Activated CD4-positive, alpha-beta T cell treated with anti-CD3 and anti-CD28 coated beads for 36 hours (primary cell): Measurements from ENCODE around the gene PRKCA. TPM values are rescaled to one million over a fixed set of nuclear protein-coding genes. Genes with fewer than 3 reads are reported as not detected.
"Not testable (repeated sequence)": the region's sequence is repeated elsewhere in the genome, so short reads cannot be mapped to it uniquely, and the experiment has no call there.

Experiments
- ATAC-seq: fragments of 200-7000 bp; cut with Tn5 transposase; one replicate; pipeline ENCODE4 v1.10.0; 2021; ENCODE audit warnings: mild to moderate bottlenecking, moderate library complexity
- CTCF ChIA-PET: fragments of 350-600 bp; sonication (Branson Sonifier 250); formaldehyde crosslinking; loops from one replicate; lab custom pipeline; 2021; ENCODE audit warnings: antibody characterized with exemption; lab: Charles Lee
- POLR2A ChIA-PET: fragments of 350-600 bp; sonication (Branson Sonifier 250); formaldehyde crosslinking; loops from one replicate; lab custom pipeline; 2021; ENCODE audit warnings: antibody characterized with exemption, inconsistent platforms; lab: Charles Lee
- DNase-seq: peaks from one replicate; pipeline ENCODE4 v3.0.0-alpha.2; 2020
- H3K27ac Mint-ChIP-seq: one replicate; pipeline ENCODE4 v1.8.0; 2021; ENCODE audit warnings: mixed read lengths
- H3K27me3 Mint-ChIP-seq: one replicate; pipeline ENCODE4 v1.8.0; 2021; ENCODE audit warnings: mixed read lengths
- H3K36me3 Mint-ChIP-seq: one replicate; pipeline ENCODE4 v1.8.0; 2021; ENCODE audit warnings: low read depth, mixed read lengths
- H3K4me1 Mint-ChIP-seq: one replicate; pipeline ENCODE4 v1.8.0; 2021; ENCODE audit warnings: mixed read lengths
- H3K4me3 Mint-ChIP-seq: one replicate; pipeline ENCODE4 v1.8.0; 2021; ENCODE audit warnings: mild to moderate bottlenecking, moderate library complexity, mixed read lengths
- H3K9me3 Mint-ChIP-seq: one replicate; pipeline ENCODE4 v1.8.0; 2021; ENCODE audit warnings: low read depth, mixed read lengths
- intact Hi-C, 2 experiments: fragments of 100-400 bp; cut with DNase I in 1 of 2; cut with micrococcal nuclease in 1 of 2; formaldehyde crosslinking; loops; one replicate each; pipeline versions ENCODE4 v1.14.2 to v1.15.1; 2022 to 2024; cut with DNase I, micrococcal nuclease
- total RNA-seq, 2 experiments: library from RNA; stranded (reverse); gene quantifications; one replicate each; pipeline ENCODE4 v1.2.3, GENCODE V29; 2021

Gene PRKCA
- total RNA-seq, 2 experiments from 2014 or later = 73.3 to 77.0 TPM

GRCh38 chr17:66341462-66341861 is 39.0 kb downstream of the PRKCA start:
- peaks cover 70% of the 10 kb centered on the region for H3K4me1 Mint-ChIP-seq
- intact Hi-C loops = no loop called here
- no peak for DNase-seq
- H3K9me3 Mint-ChIP-seq = no peaks in the 10 kb centered on the region
- CTCF ChIA-PET = interaction anchor here (1.0 to 1.3 kb wide), 4 partner anchors 13 to 57 kb away, joined by 3 read pairs; no protein-coding TSS in a partner anchor
- POLR2A ChIA-PET = no interaction called here
- H3K27ac Mint-ChIP-seq = no peak overlapping the region
- H3K4me3 Mint-ChIP-seq = no peak overlapping the region
- no peak for ATAC-seq
- peaks cover 26% of the 10 kb centered on the region for H3K36me3 Mint-ChIP-seq
- H3K27me3 Mint-ChIP-seq = no peaks in the 10 kb centered on the region

GRCh38 chr17:66342263-66342662 is 39.9 kb downstream of the PRKCA start:
- Mint-ChIP-seq H3K36me3 (peaks cover 23% of the 10 kb centered on the region), H3K4me1 (peaks cover 65% of the 10 kb centered on the region)
- H3K4me3 Mint-ChIP-seq, H3K9me3 Mint-ChIP-seq, intact Hi-C loops, DNase-seq, H3K27me3 Mint-ChIP-seq, POLR2A ChIA-PET, H3K27ac Mint-ChIP-seq, ATAC-seq: not testable (repeated sequence)
- CTCF ChIA-PET = interaction anchor here (1.3 kb wide), 1 partner anchor 12 kb away, joined by 3 read pairs; no protein-coding TSS in a partner anchor

GRCh38 chr17:66343531-66344078 is 41.2 kb downstream of the PRKCA start:
- Mint-ChIP-seq H3K4me1 (peaks cover 65% of the 10 kb centered on the region), H3K36me3 (peaks cover 19% of the 10 kb centered on the region), H3K27me3 (no peaks in the 10 kb centered on the region), H3K9me3 (no peaks in the 10 kb centered on the region), H3K4me3 (no peak overlapping the region), H3K27ac (no peak overlapping the region)
- DNase-seq = no peak
- intact Hi-C loops = no loop called here
- no peak for ATAC-seq
- ChIA-PET CTCF (interaction anchor here (0.6 to 1.0 kb wide), 2 partner anchors 33 to 46 kb away, joined by 3 read pairs; no protein-coding TSS in a partner anchor), POLR2A (no interaction called here)

- Mint-ChIP-seq H3K4me1 (peaks cover 65% of the 10 kb centered on the region), H3K9me3 (no peaks in the 10 kb centered on the region), H3K36me3 (peaks cover 19% of the 10 kb centered on the region), H3K4me3 (no peak overlapping the region), H3K27ac (no peak overlapping the region), H3K27me3 (no peaks in the 10 kb centered on the region)
- DNase-seq (no peak), ATAC-seq (no peak)
- intact Hi-C loops = no loop called here
- CTCF ChIA-PET = interaction anchor here (0.6 to 0.8 kb wide), 2 partner anchors 11 to 92 kb away, joined by 3 read pairs; no protein-coding TSS in a partner anchor
- POLR2A ChIA-PET = interaction anchor here (0.5 kb wide), 1 partner anchor 46 kb away, joined by 5 read pairs; no protein-coding TSS in a partner anchor
Observed at GRCh38 chr17:66344473-66344872, 42.1 kb downstream of the PRKCA start.

- Mint-ChIP-seq H3K9me3 (no peaks in the 10 kb centered on the region), H3K4me3 (no peak overlapping the region), H3K4me1 (peaks cover 65% of the 10 kb centered on the region), H3K27me3 (no peaks in the 10 kb centered on the region), H3K36me3 (peaks cover 15% of the 10 kb centered on the region), H3K27ac (no peak overlapping the region)
- intact Hi-C loops = loop anchor here in 1 of 2 experiments (5.0 kb wide), 1 partner anchor 33 kb away; no protein-coding TSS in a partner anchor
- ChIA-PET POLR2A (interaction anchor here (0.6 kb wide), 1 partner anchor 184 kb away, joined by 3 read pairs; no protein-coding TSS in a partner anchor), CTCF (interaction anchor here (0.8 to 1.1 kb wide), 2 partner anchors 18 to 91 kb away, joined by 3 read pairs; no protein-coding TSS in a partner anchor)
- no peak for DNase-seq
- ATAC-seq = no peak
Observed at GRCh38 chr17:66345264-66345663, 42.9 kb downstream of the PRKCA start.

GRCh38 chr17:66345949-66346638 is 43.7 kb downstream of the PRKCA start:
- POLR2A ChIA-PET = interaction anchor here (0.6 kb wide), 1 partner anchor 183 kb away, joined by 3 read pairs; no protein-coding TSS in a partner anchor
- intact Hi-C loops = loop anchor here in 1 of 2 experiments (5.0 kb wide), 1 partner anchor 34 kb away; no protein-coding TSS in a partner anchor
- H3K4me3 Mint-ChIP-seq, ATAC-seq, H3K9me3 Mint-ChIP-seq, H3K27me3 Mint-ChIP-seq, H3K27ac Mint-ChIP-seq, DNase-seq: not testable (repeated sequence)
- peaks cover 12% of the 10 kb centered on the region for H3K36me3 Mint-ChIP-seq
- peaks cover 65% of the 10 kb centered on the region for H3K4me1 Mint-ChIP-seq
- CTCF ChIA-PET = interaction anchor here (0.8 to 1.5 kb wide), 7 partner anchors 8 to 1746 kb away, joined by 3 to 4 read pairs (median 3); no protein-coding TSS in a partner anchor

- POLR2A ChIA-PET = interaction anchor here (0.6 to 0.8 kb wide), 2 partner anchors 16 to 34 kb away, joined by 3 read pairs; no protein-coding TSS in a partner anchor
- intact Hi-C loops = loop anchor here (2.0 to 5.0 kb wide), 2 partner anchors 36 to 41 kb away; no protein-coding TSS in a partner anchor
- Mint-ChIP-seq H3K9me3 (no peaks in the 10 kb centered on the region), H3K27ac (peak overlapping the region; percentile 78), H3K4me3 (no peak overlapping the region), H3K4me1 (peaks cover 72% of the 10 kb centered on the region), H3K36me3 (peaks cover 10% of the 10 kb centered on the region), H3K27me3 (no peaks in the 10 kb centered on the region)
- peak; percentile 60 for ATAC-seq
- peak; percentile 53 for DNase-seq
- CTCF ChIA-PET = interaction anchor here (1.4 kb wide), 1 partner anchor 47 kb away, joined by 4 read pairs; no protein-coding TSS in a partner anchor
Observed at GRCh38 chr17:66347661-66348514, 45.5 kb downstream of the PRKCA start.

- Mint-ChIP-seq H3K4me3 (no peak overlapping the region), H3K36me3 (peaks cover 5% of the 10 kb centered on the region), H3K27me3 (no peaks in the 10 kb centered on the region), H3K4me1 (peaks cover 73% of the 10 kb centered on the region), H3K27ac (peak overlapping the region; percentile 78), H3K9me3 (no peaks in the 10 kb centered on the region)
- intact Hi-C loops = loop anchor here (2.0 to 5.0 kb wide), 2 partner anchors 36 to 42 kb away; no protein-coding TSS in a partner anchor
- DNase-seq (peak; percentile 55), ATAC-seq (peak; percentile 82)
- ChIA-PET CTCF (interaction anchor here (1.3 kb wide), 1 partner anchor 218 kb away, joined by 4 read pairs; no protein-coding TSS in a partner anchor), POLR2A (interaction anchor here (0.6 to 0.8 kb wide), 3 partner anchors 17 to 42 kb away, joined by 3 to 4 read pairs (median 3); no protein-coding TSS in a partner anchor)
Observed at GRCh38 chr17:66348584-66349165, 46.3 kb downstream of the PRKCA start.

GRCh38 chr17:66349521-66350254 is 47.3 kb downstream of the PRKCA start:
- H3K27ac Mint-ChIP-seq = peak overlapping the region; percentile 7
- intact Hi-C loops = loop anchor here (2.0 to 5.0 kb wide), 2 partner anchors 37 to 43 kb away; no protein-coding TSS in a partner anchor
- no peaks in the 10 kb centered on the region for H3K9me3 Mint-ChIP-seq

More at GRCh38 chr17:66349521-66350254, 47.3 kb downstream of the PRKCA start:
- no peak for ATAC-seq
- Mint-ChIP-seq H3K4me3 (peak overlapping the region; percentile 34), H3K27me3 (no peaks in the 10 kb centered on the region), H3K4me1 (peaks cover 78% of the 10 kb centered on the region), H3K36me3 (peaks cover 9% of the 10 kb centered on the region)
- POLR2A ChIA-PET = interaction anchor here (0.6 kb wide), 1 partner anchor 43 kb away, joined by 4 read pairs; no protein-coding TSS in a partner anchor
- CTCF ChIA-PET = interaction anchor here (1.3 kb wide), 1 partner anchor 217 kb away, joined by 4 read pairs; no protein-coding TSS in a partner anchor
- DNase-seq = no peak
